Nephron progenitor cell (in vitro differentiated cells): ENCODE data around the gene SMTN.

ENCODE experiments used
- DNase-seq: peaks from one replicate; pipeline ENCODE4 v3.0.0; 2021
- H3K27ac Mint-ChIP-seq: 2 replicates; pipeline ENCODE4 v1.8.0; 2021; ENCODE audit warnings: mild to moderate bottlenecking, moderate library complexity, mixed read lengths
- H3K27me3 Mint-ChIP-seq: 2 replicates; pipeline ENCODE4 v1.8.0; 2021; ENCODE audit warnings: mild to moderate bottlenecking, low read depth, mixed read lengths; ENCODE audit not compliant: poor library complexity
- H3K36me3 Mint-ChIP-seq: 2 replicates; pipeline ENCODE4 v1.8.0; 2021; ENCODE audit warnings: low read depth, mixed read lengths
- H3K4me1 Mint-ChIP-seq: 2 replicates; pipeline ENCODE4 v1.8.0; 2021; ENCODE audit warnings: mixed read lengths
- H3K4me3 Mint-ChIP-seq: 2 replicates; pipeline ENCODE4 v1.8.0; 2021; ENCODE audit warnings: mild to moderate bottlenecking, moderate library complexity, mixed read lengths
- H3K9me3 Mint-ChIP-seq: 2 replicates; pipeline ENCODE4 v1.8.0; 2021; ENCODE audit warnings: mild to moderate bottlenecking, moderate library complexity, mixed read lengths
- TF ChIP-seq, protein P1 (sequence below): fragments of 200-600 bp; sonication (generic); IDR thresholded peaks from 2 replicates; pipeline ENCODE4 v1.5.0; 2021; ENCODE audit warnings: antibody characterized with exemption

Gene SMTN

GRCh38 chr22:31080164-31080847 lies 812 bp upstream of the SMTN start:
- no peak for DNase-seq
- Mint-ChIP-seq H3K27ac (peak overlapping the region; percentile 99), H3K36me3 (no peaks in the 10 kb centered on the region), H3K4me1 (peaks cover 51% of the 10 kb centered on the region), H3K9me3 (no peaks in the 10 kb centered on the region), H3K4me3 (peak overlapping the region; percentile 90), H3K27me3 (peaks cover 8% of the 10 kb centered on the region)
- TF ChIP-seq, protein P1, sequence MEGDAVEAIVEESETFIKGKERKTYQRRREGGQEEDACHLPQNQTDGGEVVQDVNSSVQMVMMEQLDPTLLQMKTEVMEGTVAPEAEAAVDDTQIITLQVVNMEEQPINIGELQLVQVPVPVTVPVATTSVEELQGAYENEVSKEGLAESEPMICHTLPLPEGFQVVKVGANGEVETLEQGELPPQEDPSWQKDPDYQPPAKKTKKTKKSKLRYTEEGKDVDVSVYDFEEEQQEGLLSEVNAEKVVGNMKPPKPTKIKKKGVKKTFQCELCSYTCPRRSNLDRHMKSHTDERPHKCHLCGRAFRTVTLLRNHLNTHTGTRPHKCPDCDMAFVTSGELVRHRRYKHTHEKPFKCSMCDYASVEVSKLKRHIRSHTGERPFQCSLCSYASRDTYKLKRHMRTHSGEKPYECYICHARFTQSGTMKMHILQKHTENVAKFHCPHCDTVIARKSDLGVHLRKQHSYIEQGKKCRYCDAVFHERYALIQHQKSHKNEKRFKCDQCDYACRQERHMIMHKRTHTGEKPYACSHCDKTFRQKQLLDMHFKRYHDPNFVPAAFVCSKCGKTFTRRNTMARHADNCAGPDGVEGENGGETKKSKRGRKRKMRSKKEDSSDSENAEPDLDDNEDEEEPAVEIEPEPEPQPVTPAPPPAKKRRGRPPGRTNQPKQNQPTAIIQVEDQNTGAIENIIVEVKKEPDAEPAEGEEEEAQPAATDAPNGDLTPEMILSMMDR, result no peak

DNA sequence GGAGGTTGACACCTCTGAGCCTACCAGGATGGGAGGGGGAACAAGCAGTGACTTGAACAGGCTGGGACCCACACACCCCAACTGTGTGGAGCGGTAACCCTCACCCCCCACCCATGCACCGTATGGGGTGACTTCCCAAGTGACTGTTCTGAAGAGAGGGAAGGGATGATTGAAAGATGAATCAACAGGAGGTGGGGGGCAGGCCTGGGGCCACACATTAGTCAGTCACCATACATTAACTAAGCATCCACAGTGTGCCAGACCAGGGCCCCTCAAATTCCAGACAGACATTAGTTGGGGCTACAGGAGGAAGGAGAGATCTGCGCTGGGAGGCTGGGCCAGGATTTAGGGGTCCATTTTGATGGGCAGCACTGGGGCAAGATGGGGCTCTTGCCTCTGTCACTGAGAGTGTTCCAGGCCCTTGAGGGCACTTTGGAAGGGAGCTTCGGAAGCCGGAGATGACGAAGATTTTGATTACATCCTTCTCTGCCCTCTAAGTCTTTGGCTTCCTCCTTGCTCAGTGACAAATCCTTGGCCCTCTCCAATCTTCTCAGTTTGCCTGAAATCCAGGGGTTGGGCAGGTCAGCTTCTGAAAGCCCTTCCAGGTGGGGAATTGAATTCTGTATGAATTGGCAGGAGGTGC lies 966 bp downstream of the SMTN start:
- peaks cover 8% of the 10 kb centered on the region for H3K27me3 Mint-ChIP-seq
- TF ChIP-seq, protein P1, result no peak
- peak overlapping the region; percentile 90 for H3K4me3 Mint-ChIP-seq
- peaks cover 51% of the 10 kb centered on the region for H3K4me1 Mint-ChIP-seq
- H3K36me3 Mint-ChIP-seq, result no peaks in the 10 kb centered on the region
- no peak for DNase-seq
- no peaks in the 10 kb centered on the region for H3K9me3 Mint-ChIP-seq
- H3K27ac Mint-ChIP-seq, result no peak overlapping the region

- H3K36me3 Mint-ChIP-seq, result no peaks in the 10 kb centered on the region
- TF ChIP-seq, protein P1, result peak; percentile 20
- H3K27ac Mint-ChIP-seq, result no peak overlapping the region
- H3K9me3 Mint-ChIP-seq, result no peaks in the 10 kb centered on the region
- DNase-seq, result peak; percentile 56
- peak overlapping the region; percentile 90 for H3K4me3 Mint-ChIP-seq
- peaks cover 8% of the 10 kb centered on the region for H3K27me3 Mint-ChIP-seq
- H3K4me1 Mint-ChIP-seq, result peaks cover 51% of the 10 kb centered on the region
Observed at GRCh38 chr22:31082606-31083376, 1.7 kb downstream of the SMTN start.

DNA sequence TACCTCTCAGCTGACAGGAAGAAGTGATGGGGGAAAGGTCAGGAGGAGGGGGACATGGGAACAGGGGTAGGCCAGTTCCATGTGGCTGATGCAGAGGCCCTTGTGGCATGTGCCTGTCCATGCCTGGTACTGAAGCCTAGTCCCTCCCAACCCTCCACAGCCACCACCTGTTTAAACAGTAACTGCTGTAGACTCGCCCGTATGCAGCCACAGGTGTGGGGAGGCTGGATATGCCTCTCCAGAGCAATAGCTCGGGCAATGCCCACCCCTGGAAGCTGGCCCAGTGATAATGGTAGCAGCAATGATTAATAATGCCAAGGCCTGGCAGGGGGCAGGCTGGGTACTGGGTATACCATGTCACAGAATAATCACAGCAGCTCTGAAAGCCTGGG lies 2.3 kb downstream of the SMTN start:
- Mint-ChIP-seq H3K4me3 (peak overlapping the region; percentile 82), H3K27ac (no peak overlapping the region), H3K9me3 (no peaks in the 10 kb centered on the region), H3K4me1 (peaks cover 51% of the 10 kb centered on the region), H3K36me3 (no peaks in the 10 kb centered on the region), H3K27me3 (peaks cover 6% of the 10 kb centered on the region)
- TF ChIP-seq, protein P1, result no peak
- no peak for DNase-seq

DNA sequence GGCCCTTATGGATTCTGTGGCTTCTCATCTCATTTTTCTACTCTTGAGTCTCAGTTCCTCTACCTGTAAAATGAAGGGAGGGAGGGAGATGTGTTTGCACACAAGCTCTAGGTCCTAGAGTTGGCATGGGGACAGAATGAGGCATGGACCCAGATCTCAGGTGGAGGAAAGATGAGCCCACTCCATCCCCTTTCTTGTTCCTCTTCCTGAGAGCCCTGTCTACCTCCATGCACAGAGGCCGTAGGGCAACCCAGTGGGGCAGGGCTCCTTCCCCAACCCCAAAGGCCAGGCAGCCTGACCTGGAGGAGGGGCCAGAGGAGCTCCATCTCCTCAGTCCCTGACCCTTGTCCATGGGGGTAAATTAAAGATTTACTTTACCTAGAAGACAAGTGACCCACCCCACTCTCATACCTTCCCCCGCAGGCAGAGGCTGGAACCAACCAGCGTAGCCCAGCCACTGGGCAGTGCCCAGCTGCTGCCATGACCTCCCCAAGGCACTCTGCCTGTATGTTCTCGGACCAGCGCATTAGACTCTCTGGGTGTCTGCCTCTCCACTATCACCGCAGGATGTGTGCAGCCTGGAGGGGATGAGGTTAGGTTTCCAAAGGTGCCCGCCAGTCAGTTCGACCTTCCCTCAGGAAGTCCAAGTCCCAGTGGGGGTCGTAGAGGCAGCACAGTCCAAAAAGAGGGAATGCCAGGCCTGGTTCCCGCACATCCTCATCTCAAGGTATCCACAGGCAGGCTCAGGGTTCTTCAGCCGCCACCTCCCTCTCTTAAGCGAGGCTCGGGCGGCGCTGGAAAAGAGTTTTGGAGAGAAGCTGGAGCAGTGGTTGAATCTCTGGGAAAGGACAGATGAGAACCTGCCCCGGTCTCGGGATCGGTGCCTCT lies 3.0 kb downstream of the SMTN start:
- no peak for DNase-seq
- Mint-ChIP-seq H3K4me1 (peaks cover 46% of the 10 kb centered on the region), H3K4me3 (peak overlapping the region; percentile 82), H3K36me3 (peaks cover 3% of the 10 kb centered on the region), H3K27ac (no peak overlapping the region), H3K27me3 (no peaks in the 10 kb centered on the region), H3K9me3 (no peaks in the 10 kb centered on the region)
- TF ChIP-seq, protein P1, result no peak
